ENCODE data around the gene PDE8A. TPM values are rescaled to one million over a fixed set of nuclear protein-coding genes. Genes with fewer than 3 reads are reported as not detected.

The PDE8A gene
- total RNA-seq, 1 experiment from 2014 or later = 32.0 TPM

- no peaks in the 10 kb centered on the region for H3K4me1 ChIP-seq
- Mint-ChIP-seq H3K4me1 (ENCODE audit: low read depth, unreplicated experiment) (no peaks in the 10 kb centered on the region), H3K9me3 (ENCODE audit: unreplicated experiment) (no peaks in the 10 kb centered on the region), H3K27ac (ENCODE audit: unreplicated experiment) (no peak overlapping the region), H3K4me3 (ENCODE audit: unreplicated experiment) (no peak overlapping the region), H3K27me3 (ENCODE audit: insufficient read depth, unreplicated experiment) (no peaks in the 10 kb centered on the region), H3K36me3 (ENCODE audit: insufficient read depth, unreplicated experiment) (peaks cover 19% of the 10 kb centered on the region)
- no TSS peak for BruUV-seq (replicated peaks)
- H3K27me3 ChIP-seq (replicated peaks; ENCODE audit: control insufficient read depth, insufficient read depth, low read length) = no peaks in the 10 kb centered on the region
- no peak overlapping the region for H3K4me3 ChIP-seq (ENCODE audit: low read depth, low read length)
- intact Hi-C loops (cut with micrococcal nuclease; ENCODE audit: unreplicated experiment) = no loop called here
- POLR2A ChIA-PET = no interaction called here
- no peaks in the 10 kb centered on the region for H3K36me3 ChIP-seq (ENCODE audit: control insufficient read depth, insufficient read depth, low read length)
- TF ChIP-seq CTCF (IDR thresholded peaks at IDR 0.05; ENCODE audit: insufficient read depth in 1 of 2, low read depth in 1 of 2, low read length in 1 of 2, severe bottlenecking in 1 of 2, unreplicated experiment in 1 of 2) = no peak
- DNase-seq = no peak
- CTCF ChIA-PET = no interaction called here
- no peaks in the 10 kb centered on the region for H3K9me3 ChIP-seq
These were observed 136.5 kb downstream of the PDE8A start for GRCh38 chr15:85118173-85118572.

GRCh38 chr15:85118581-85118980 is 136.9 kb downstream of the PDE8A start:
- H3K9me3 ChIP-seq = no peaks in the 10 kb centered on the region
- DNase-seq = no peak
- no TSS peak for BruUV-seq (replicated peaks)
- ChIA-PET CTCF (no interaction called here), POLR2A (no interaction called here)
- no peak overlapping the region for H3K4me3 ChIP-seq (ENCODE audit: low read depth, low read length)
- TF ChIP-seq CTCF (IDR thresholded peaks at IDR 0.05; ENCODE audit: insufficient read depth in 1 of 2, low read depth in 1 of 2, low read length in 1 of 2, severe bottlenecking in 1 of 2, unreplicated experiment in 1 of 2) = no peak
- no peaks in the 10 kb centered on the region for H3K36me3 ChIP-seq (ENCODE audit: control insufficient read depth, insufficient read depth, low read length)
- no peak overlapping the region for H3K27ac Mint-ChIP-seq (ENCODE audit: unreplicated experiment)
- H3K36me3 Mint-ChIP-seq (ENCODE audit: insufficient read depth, unreplicated experiment) = peaks cover 19% of the 10 kb centered on the region
- no peaks in the 10 kb centered on the region for H3K27me3 Mint-ChIP-seq (ENCODE audit: insufficient read depth, unreplicated experiment)
- no peak overlapping the region for H3K4me3 Mint-ChIP-seq (ENCODE audit: unreplicated experiment)
- H3K4me1 Mint-ChIP-seq (ENCODE audit: low read depth, unreplicated experiment) = no peaks in the 10 kb centered on the region
- H3K27me3 ChIP-seq (replicated peaks; ENCODE audit: control insufficient read depth, insufficient read depth, low read length) = no peaks in the 10 kb centered on the region
- intact Hi-C loops (cut with micrococcal nuclease; ENCODE audit: unreplicated experiment) = no loop called here
- no peaks in the 10 kb centered on the region for H3K9me3 Mint-ChIP-seq (ENCODE audit: unreplicated experiment)
- no peaks in the 10 kb centered on the region for H3K4me1 ChIP-seq

- POLR2A ChIA-PET = no interaction called here
- CTCF ChIA-PET = no interaction called here
- Mint-ChIP-seq H3K36me3 (ENCODE audit: insufficient read depth, unreplicated experiment) (peaks cover 8% of the 10 kb centered on the region), H3K4me1 (ENCODE audit: low read depth, unreplicated experiment) (peaks cover 11% of the 10 kb centered on the region), H3K9me3 (ENCODE audit: unreplicated experiment) (no peaks in the 10 kb centered on the region), H3K4me3 (ENCODE audit: unreplicated experiment) (no peak overlapping the region), H3K27ac (ENCODE audit: unreplicated experiment) (no peak overlapping the region), H3K27me3 (ENCODE audit: insufficient read depth, unreplicated experiment) (no peaks in the 10 kb centered on the region)
- BruUV-seq (replicated peaks) = no TSS peak
- H3K9me3 ChIP-seq = no peaks in the 10 kb centered on the region
- 0 out of 2 replicates have a peak, but pooled peaks cover 5% of the 10 kb centered on the region for H3K4me1 ChIP-seq
- intact Hi-C loops (cut with micrococcal nuclease; ENCODE audit: unreplicated experiment) = no loop called here
- no peak for DNase-seq
- H3K36me3 ChIP-seq (ENCODE audit: control insufficient read depth, insufficient read depth, low read length) = no peaks in the 10 kb centered on the region
- no peaks in the 10 kb centered on the region for H3K27me3 ChIP-seq (replicated peaks; ENCODE audit: control insufficient read depth, insufficient read depth, low read length)
- no peak overlapping the region for H3K4me3 ChIP-seq (ENCODE audit: low read depth, low read length)
- TF ChIP-seq CTCF (IDR thresholded peaks at IDR 0.05; ENCODE audit: insufficient read depth in 1 of 2, low read depth in 1 of 2, low read length in 1 of 2, severe bottlenecking in 1 of 2, unreplicated experiment in 1 of 2) = no peak
These were observed 138.9 kb downstream of the PDE8A start for GRCh38 chr15:85120351-85121113.
